ENCODE data around the gene STAC2.

Gene STAC2

GRCh38 chr17:39218906-39219305, 6.8 kb downstream of the STAC2 start:
- H3K4me2 ChIP-seq (ENCODE audit: low read length) = no peak overlapping the region
- no peak for TF ChIP-seq CTCF (IDR thresholded peaks at IDR 0.05; ENCODE audit: low read depth, low read length, poor library complexity, severe bottlenecking)
- TF ChIP-seq EZH2phosphoT487 (IDR thresholded peaks at IDR 0.05; ENCODE audit: borderline replicate concordance, low read length) = no peak
- H3K9me3 ChIP-seq (ENCODE audit: control insufficient read depth, insufficient read depth, low read length) = no peaks in the 10 kb centered on the region
- H3F3A ChIP-seq (ENCODE audit: control insufficient read depth, insufficient read depth) = no peaks in the 10 kb centered on the region
- no peak overlapping the region for H3K27ac ChIP-seq (ENCODE audit: low read depth, low read length)
- no peaks in the 10 kb centered on the region for H3K79me2 ChIP-seq (ENCODE audit: control insufficient read depth, low read length)
- no peaks in the 10 kb centered on the region for H3K4me1 ChIP-seq (ENCODE audit: control insufficient read depth, low read length)
- no peaks in the 10 kb centered on the region for H3K9me2 ChIP-seq (replicated peaks; ENCODE audit: control insufficient read depth, low read length)
- H3K36me3 ChIP-seq (ENCODE audit: control insufficient read depth, low read length) = no peaks in the 10 kb centered on the region
- H3K4me3 ChIP-seq (ENCODE audit: low read length) = no peak overlapping the region
- H3K27me3 ChIP-seq (ENCODE audit: control insufficient read depth, low read length) = peaks cover 36% of the 10 kb centered on the region
- no peaks in the 10 kb centered on the region for H4K20me1 ChIP-seq (ENCODE audit: control insufficient read depth, insufficient read depth, low read depth, low read length)

DNA sequence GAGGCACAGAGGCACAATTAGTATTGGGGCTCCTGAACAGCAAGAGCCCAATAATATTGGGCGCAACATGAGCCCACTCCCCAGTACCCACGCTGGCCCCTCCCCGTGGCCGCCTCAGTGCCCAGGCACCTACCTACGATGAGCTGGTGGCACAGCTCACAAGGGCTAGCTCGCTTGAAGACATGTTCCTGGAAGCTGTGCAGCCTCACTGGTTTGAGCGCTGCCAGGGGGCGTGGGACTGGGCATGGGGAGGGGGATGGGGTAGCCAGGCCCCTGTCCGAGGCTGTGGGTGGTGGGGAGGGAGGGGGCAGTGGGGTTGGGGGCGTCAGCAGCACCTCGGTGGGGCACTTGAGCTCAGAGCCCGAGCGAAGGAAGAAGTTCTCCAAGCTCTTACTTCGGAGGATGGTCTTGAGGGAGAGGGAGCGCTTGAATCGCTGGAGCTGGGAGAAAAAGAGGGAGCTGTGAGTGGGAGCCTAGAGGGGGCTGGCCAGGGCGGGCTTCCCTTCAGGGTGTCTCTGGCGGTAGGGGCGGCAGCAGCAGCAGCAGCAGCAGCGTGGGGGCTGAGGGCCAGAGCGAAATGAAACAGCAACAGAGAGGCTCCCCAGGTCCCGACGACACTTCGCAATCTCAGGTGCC, 7.9 kb downstream of the STAC2 start:
- no peaks in the 10 kb centered on the region for H3K79me2 ChIP-seq (ENCODE audit: control insufficient read depth, low read length)
- H4K20me1 ChIP-seq (ENCODE audit: control insufficient read depth, insufficient read depth, low read depth, low read length) = no peaks in the 10 kb centered on the region
- H3K36me3 ChIP-seq (ENCODE audit: control insufficient read depth, low read length) = no peaks in the 10 kb centered on the region
- no peaks in the 10 kb centered on the region for H3K9me3 ChIP-seq (ENCODE audit: control insufficient read depth, insufficient read depth, low read length)
- no peak overlapping the region for H3K27ac ChIP-seq (ENCODE audit: low read depth, low read length)
- H3K9me2 ChIP-seq (replicated peaks; ENCODE audit: control insufficient read depth, low read length) = no peaks in the 10 kb centered on the region
- H3F3A ChIP-seq (ENCODE audit: control insufficient read depth, insufficient read depth) = no peaks in the 10 kb centered on the region
- H3K4me2 ChIP-seq (ENCODE audit: low read length) = no peak overlapping the region
- peaks cover 25% of the 10 kb centered on the region for H3K27me3 ChIP-seq (ENCODE audit: control insufficient read depth, low read length)
- H3K4me1 ChIP-seq (ENCODE audit: control insufficient read depth, low read length) = no peaks in the 10 kb centered on the region
- no peak for TF ChIP-seq EZH2phosphoT487 (IDR thresholded peaks at IDR 0.05; ENCODE audit: borderline replicate concordance, low read length)
- H3K4me3 ChIP-seq (ENCODE audit: low read length) = no peak overlapping the region

DNA sequence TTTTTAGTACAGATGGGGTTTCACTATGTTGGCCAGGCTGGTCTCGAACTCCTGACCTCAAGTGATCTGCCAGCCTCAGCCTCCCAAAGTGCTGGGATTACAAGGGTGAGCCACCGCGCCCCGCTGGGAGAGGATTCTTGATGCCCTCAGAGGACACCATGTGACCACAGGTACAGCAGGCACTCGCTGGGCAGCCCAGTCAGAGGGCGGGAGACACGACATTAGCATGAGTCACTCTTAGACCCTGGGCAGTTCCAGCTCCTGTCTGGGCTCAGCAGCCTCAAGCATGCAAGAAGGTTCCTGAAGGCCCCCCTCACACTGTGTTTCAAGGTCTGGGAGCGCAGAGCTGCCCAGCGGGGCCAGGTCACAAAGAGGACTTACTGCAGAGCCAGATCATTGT, 11.9 kb downstream of the STAC2 start:
- no peak for TF ChIP-seq CTCF (IDR thresholded peaks at IDR 0.05; ENCODE audit: low read depth, low read length, poor library complexity, severe bottlenecking)
- no peak for TF ChIP-seq EZH2phosphoT487 (IDR thresholded peaks at IDR 0.05; ENCODE audit: borderline replicate concordance, low read length)

DNA sequence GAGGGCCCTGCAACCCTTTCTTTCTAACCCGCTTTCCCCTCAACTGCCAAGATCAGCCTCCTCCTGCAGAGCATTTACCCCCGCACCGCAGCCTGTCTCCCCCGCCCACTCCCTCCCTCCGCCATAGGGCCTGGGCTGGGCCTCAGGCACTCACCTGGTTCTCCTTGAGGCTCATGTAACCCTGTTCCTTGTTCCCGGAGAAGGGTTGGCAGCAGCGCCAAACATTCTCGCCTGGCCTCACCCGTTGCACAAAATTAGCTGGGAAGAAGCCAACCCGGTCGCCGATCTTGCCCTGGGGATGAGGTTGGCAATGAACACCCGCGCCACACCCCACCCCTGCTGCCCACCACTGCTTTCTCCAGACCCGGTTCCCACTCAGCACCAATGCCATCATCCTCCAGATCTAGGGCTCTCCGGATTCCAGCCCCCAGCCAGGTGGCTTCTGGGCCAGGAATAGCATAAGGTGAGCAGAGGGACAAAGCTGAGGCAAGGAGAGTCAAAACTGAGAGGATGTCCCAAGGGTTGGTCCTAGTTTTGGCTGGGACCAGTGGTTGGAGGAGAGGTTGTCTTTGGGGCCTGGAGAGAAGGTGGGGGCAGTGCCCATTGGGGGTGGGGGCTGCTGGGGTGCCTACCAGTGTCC, 12.8 kb downstream of the STAC2 start:
- Histone ChIP-seq H3K4me1 (ENCODE audit: control insufficient read depth, low read length) (peaks cover 36% of the 10 kb centered on the region), H3K27me3 (ENCODE audit: control insufficient read depth, low read length) (peaks cover 5% of the 10 kb centered on the region), H3K4me3 (ENCODE audit: low read length) (no peak overlapping the region), H3K27ac (ENCODE audit: low read depth, low read length) (no peak overlapping the region), H3K9me3 (ENCODE audit: control insufficient read depth, insufficient read depth, low read length) (no peaks in the 10 kb centered on the region), H3K79me2 (ENCODE audit: control insufficient read depth, low read length) (no peaks in the 10 kb centered on the region), H4K20me1 (ENCODE audit: control insufficient read depth, insufficient read depth, low read depth, low read length) (no peaks in the 10 kb centered on the region), H3K36me3 (ENCODE audit: control insufficient read depth, low read length) (no peaks in the 10 kb centered on the region), H3F3A (ENCODE audit: control insufficient read depth, insufficient read depth) (peaks cover 16% of the 10 kb centered on the region), H3K4me2 (ENCODE audit: low read length) (no peak overlapping the region), H3K9me2 (replicated peaks; ENCODE audit: control insufficient read depth, low read length) (no peaks in the 10 kb centered on the region)
- TF ChIP-seq CTCF (IDR thresholded peaks at IDR 0.05; ENCODE audit: low read depth, low read length, poor library complexity, severe bottlenecking) (no peak), EZH2phosphoT487 (IDR thresholded peaks at IDR 0.05; ENCODE audit: borderline replicate concordance, low read length) (no peak)

More for the DNA sequence above, 11.9 kb downstream of the STAC2 start:
- Histone ChIP-seq H3K4me1 (ENCODE audit: control insufficient read depth, low read length) (peaks cover 28% of the 10 kb centered on the region), H3K4me3 (ENCODE audit: low read length) (no peak overlapping the region), H3K36me3 (ENCODE audit: control insufficient read depth, low read length) (no peaks in the 10 kb centered on the region), H3F3A (ENCODE audit: control insufficient read depth, insufficient read depth) (peaks cover 8% of the 10 kb centered on the region), H3K27me3 (ENCODE audit: control insufficient read depth, low read length) (peaks cover 12% of the 10 kb centered on the region), H3K27ac (ENCODE audit: low read depth, low read length) (no peak overlapping the region), H3K79me2 (ENCODE audit: control insufficient read depth, low read length) (no peaks in the 10 kb centered on the region), H3K9me2 (replicated peaks; ENCODE audit: control insufficient read depth, low read length) (no peaks in the 10 kb centered on the region), H3K9me3 (ENCODE audit: control insufficient read depth, insufficient read depth, low read length) (no peaks in the 10 kb centered on the region), H4K20me1 (ENCODE audit: control insufficient read depth, insufficient read depth, low read depth, low read length) (no peaks in the 10 kb centered on the region), H3K4me2 (ENCODE audit: low read length) (no peak overlapping the region)

Measured in DOHH2 (cell line).